Measurements from ENCODE around the gene RASSF8.

Gene RASSF8

GRCh38 chr12:26124446-26125399, 166.2 kb downstream of the RASSF8 start, which contains the start of gene BHLHE41:
Gene BHLHE41 (minus strand): TSS chr12:26125037. CDS start chr12:26124779, 258 bp downstream.
- DNase-seq (ENCODE audit: low read depth in 2 of 2, low spot score in 1 of 2): no peak

- no peak for DNase-seq (ENCODE audit: low read depth in 2 of 2, low spot score in 1 of 2)
Measured at GRCh38 chr12:26125400-26126339, 167.2 kb downstream of the RASSF8 start.

- DNase-seq (ENCODE audit: low read depth in 2 of 2, low spot score in 1 of 2): no peak
Measured at GRCh38 chr12:26126340-26127284, 168.1 kb downstream of the RASSF8 start.

GRCh38 chr12:26127404-26127803, 168.9 kb downstream of the RASSF8 start:
- DNase-seq (ENCODE audit: low read depth in 2 of 2, low spot score in 1 of 2): no peak

GRCh38 chr12:26128168-26128567, 169.7 kb downstream of the RASSF8 start:
- no peak for DNase-seq (ENCODE audit: low read depth in 2 of 2, low spot score in 1 of 2)
